Transverse colon (tissue), 4 donors: ENCODE data around the gene CEP152. TPM values are rescaled to one million over a fixed set of nuclear protein-coding genes. Genes with fewer than 3 reads are reported as not detected.

Experiments
- DNase-seq: peaks from one replicate; pipeline ENCODE4 v3.0.0-alpha.2; 2019
- H3K27ac ChIP-seq, 4 donors: fragments of 200-600 bp; sonication (generic); 2 replicates each; pipeline ENCODE4 v1.5.1; 2016 to 2018; ENCODE audit warnings: inconsistent platforms in 4 of 4
- H3K27me3 ChIP-seq: fragments of 200-600 bp; sonication (generic); 2 replicates; pipeline ENCODE4 v1.5.1; 2017; ENCODE audit warnings: inconsistent platforms
- H3K36me3 ChIP-seq, 4 donors: fragments of 200-600 bp; sonication (generic); 2 replicates each; pipeline ENCODE4 v1.5.1; 2017 to 2019; ENCODE audit warnings: inconsistent platforms in 4 of 4
- H3K4me1 ChIP-seq, 4 donors: fragments of 200-600 bp; sonication (generic); 2 replicates each; pipeline ENCODE4 v1.5.1; 2017 to 2020; ENCODE audit warnings: inconsistent platforms in 4 of 4
- H3K4me3 ChIP-seq, 4 donors: fragments of 200-600 bp; sonication (generic); 1 replicate in 1 of 4; 2 replicates in 3 of 4; pipeline versions ENCODE4 v1.5.1 to v1.6.1; 2017 to 2019; ENCODE audit warnings: inconsistent platforms in 4 of 4
- H3K9me3 ChIP-seq, 2 donors: fragments of 200-600 bp; sonication (generic); 2 replicates each; pipeline ENCODE4 v1.5.1; 2017 to 2019; ENCODE audit warnings: inconsistent platforms in 2 of 2
- CTCF ChIP-seq, 5 experiments: fragments of 200-600 bp in 3 of 5; fragments of 450-650 bp in 2 of 5; sonication (generic) in 3 of 5; IDR thresholded peaks; 1 replicate in 2 of 5; 2 replicates in 3 of 5; pipeline ENCODE4 v1.5.1; 2016 to 2017; ENCODE audit warnings: antibody characterized with exemption in 5 of 5, inconsistent platforms in 3 of 5, mild to moderate bottlenecking in 2 of 5, moderate library complexity in 1 of 5
- EP300 ChIP-seq: sonication (generic); formaldehyde crosslinking; IDR thresholded peaks from one replicate; pipeline ENCODE4 v1.6.1; 2017; ENCODE audit warnings: antibody characterized with exemption, low read depth
- POLR2A ChIP-seq: fragments of 450-650 bp; IDR thresholded peaks from one replicate; pipeline ENCODE4 v1.6.1; 2016; ENCODE audit warnings: antibody characterized with exemption, mild to moderate bottlenecking, moderate library complexity
- POLR2AphosphoS5 ChIP-seq, 3 donors: sonication (generic); formaldehyde crosslinking; IDR thresholded peaks; one replicate each; pipeline ENCODE4 v1.6.1; 2016; ENCODE audit warnings: antibody characterized with exemption in 3 of 3
- WGBS, 2 donors: methylation state at CpG; one replicate each; pipeline ENCODE4 v1.1.5; 2018; ENCODE audit warnings: low coverage in 1 of 2; 5-methylcytosine and 5-hydroxymethylcytosine counted together
- in situ Hi-C, 4 donors: fragments of 200-750 bp; cut with MboI; loops; one replicate each; pipeline versions ENCODE4 v1.15.0 to v1.15.1; 2017; ENCODE audit warnings: low sequenced_read_pairs in 3 of 4, low pct_ligation_motif_present in 1 of 4, low pct_unique_long_range_greater_than_20kb in 1 of 4
- intact Hi-C: fragments of 100-400 bp; cut with DNase I; formaldehyde crosslinking; loops from one replicate; pipeline ENCODE4 v1.15.1; 2023; ENCODE audit warnings: low total_unique reads
- total RNA-seq, 4 donors: library from RNA; depleted of rRNA; stranded (reverse); fragments of >200 nt; gene quantifications; one replicate each; pipeline ENCODE4 v1.1.0, GENCODE V29; 2016

Gene CEP152
- total RNA-seq, result 10 to 100 TPM in 1 of 4 donors, 1 to 10 TPM in 3; 3.4 to 16.7 (median 9.8) TPM

- no peaks in the 10 kb centered on the region for H3K27me3 ChIP-seq
- peak within 1 kb of the TSS; percentile 59 to 78 (median 70) for H3K27ac ChIP-seq
- peak within 1 kb of the TSS; percentile 61 to 78 (median 70) for H3K4me3 ChIP-seq
- DNase-seq, result peak; percentile 99
- intact Hi-C loops, result no loop called here
- 1% methylated on average over 47 of the region's 51 CpGs; no CpG with 5 or more reads in 1 of the 2 donors for WGBS, 2 donors
- H3K9me3 ChIP-seq, result no peaks in the 10 kb centered on the region
- in situ Hi-C loops, result loop anchor here in 1 of 4 donors (25.0 kb wide), 1 partner anchor 448 kb away; no protein-coding TSS in a partner anchor
- H3K4me1 ChIP-seq, result peaks cover 0 to 15% (median 8%) of the 10 kb centered on the region in 4 donors
- H3K36me3 ChIP-seq, result no peaks in the 10 kb centered on the region
- TF ChIP-seq POLR2AphosphoS5 (IDR thresholded peaks at IDR 0.05), result peak; percentile 75 to 81 (median 76)
- TF ChIP-seq POLR2A, result peak; percentile 68
- peak in 1 of 5 experiments; percentile 28 for TF ChIP-seq CTCF (IDR thresholded peaks at IDR 0.05)
- no peak for TF ChIP-seq EP300
Observed at GRCh38 chr15:48810414-48811324, at the start of gene CEP152. TSS of gene CEP152 (minus strand) at chr15:48811069. CDS start at chr15:48805649, 5,420 bp downstream.

GRCh38 chr15:48859426-48859825 lies 48.6 kb upstream of the CEP152 start:
- Histone ChIP-seq H3K27me3 (no peaks in the 10 kb centered on the region), H3K4me1 (peaks cover 0 to 14% (median 5%) of the 10 kb centered on the region in 4 donors), H3K27ac (no peak overlapping the region), H3K36me3 (no peaks in the 10 kb centered on the region), H3K9me3 (no peaks in the 10 kb centered on the region), H3K4me3 (no peak overlapping the region)
- WGBS, 2 donors, result 78 to 86% methylated on average over 2 of the region's 2 CpGs
- no peak for DNase-seq
- in situ Hi-C loops (loop anchor here in 3 of 4 donors (25.0 kb wide), 2 partner anchors 553 to 1278 kb away; partner anchors contain the start of gene FGF7 (in 3 of the 3)), intact Hi-C loops (no loop called here)
- TF ChIP-seq CTCF (IDR thresholded peaks at IDR 0.05), result no peak
- TF ChIP-seq EP300, result no peak
- no peak for TF ChIP-seq POLR2A
- TF ChIP-seq POLR2AphosphoS5 (IDR thresholded peaks at IDR 0.05), result no peak

GRCh38 chr15:48858401-48858800 lies 47.5 kb upstream of the CEP152 start:
- 0 to 29% methylated on average over 1 to 2 of the region's 2 CpGs for WGBS, 2 donors
- DNase-seq, result no peak
- Histone ChIP-seq H3K27me3 (no peaks in the 10 kb centered on the region), H3K9me3 (no peaks in the 10 kb centered on the region), H3K4me3 (no peak overlapping the region), H3K36me3 (no peaks in the 10 kb centered on the region), H3K27ac (no peak overlapping the region), H3K4me1 (peaks cover 0 to 14% (median 5%) of the 10 kb centered on the region in 4 donors)
- in situ Hi-C loops (loop anchor here in 3 of 4 donors (25.0 kb wide), 2 partner anchors 554 to 1279 kb away; partner anchors contain the start of gene FGF7 (in 3 of the 3)), intact Hi-C loops (no loop called here)
- no peak for TF ChIP-seq CTCF (IDR thresholded peaks at IDR 0.05)
- no peak for TF ChIP-seq POLR2AphosphoS5 (IDR thresholded peaks at IDR 0.05)
- TF ChIP-seq POLR2A, result no peak
- no peak for TF ChIP-seq EP300

- TF ChIP-seq POLR2A (no peak), POLR2AphosphoS5 (IDR thresholded peaks at IDR 0.05) (no peak), CTCF (IDR thresholded peaks at IDR 0.05) (no peak)
- 56% methylated on average over 2 of the region's 2 CpGs; no CpG with 5 or more reads in 1 of the 2 donors for WGBS, 2 donors
- intact Hi-C loops, result no loop called here
- H3K4me3 ChIP-seq, result no peak overlapping the region
- DNase-seq, result no peak
- in situ Hi-C loops, result loop anchor here in 3 of 4 donors (25.0 kb wide), 2 partner anchors 555 to 1280 kb away; partner anchors contain the start of gene FGF7 (in 3 of the 3)
- H3K36me3 ChIP-seq, result no peaks in the 10 kb centered on the region
- H3K4me1 ChIP-seq, result peaks cover 0 to 14% (median 5%) of the 10 kb centered on the region in 4 donors
- no peaks in the 10 kb centered on the region for H3K9me3 ChIP-seq
- no peak overlapping the region for H3K27ac ChIP-seq
- no peaks in the 10 kb centered on the region for H3K27me3 ChIP-seq
Observed at GRCh38 chr15:48856942-48857341, 46.1 kb upstream of the CEP152 start.
